Suprapubic skin (tissue), 4 donors: ENCODE data around the gene TUBB3. TPM values are rescaled to one million over a fixed set of nuclear protein-coding genes. Genes with fewer than 3 reads are reported as not detected.
A peak's percentile ranks its signal among the peaks of the same experiment; 100 is the strongest.

ENCODE experiments used
- DNase-seq, 2 donors: peaks; one replicate each; pipeline ENCODE4 v3.0.0-alpha.2; 2019; ENCODE audit warnings: low spot score in 2 of 2
- H3K27ac ChIP-seq: fragments of 200-600 bp; sonication (generic); one replicate; pipeline ENCODE4 v1.5.1; 2019
- H3K27me3 ChIP-seq: fragments of 200-600 bp; sonication (generic); one replicate; pipeline ENCODE4 v1.5.1; 2019
- H3K36me3 ChIP-seq: fragments of 200-600 bp; sonication (generic); one replicate; pipeline ENCODE4 v1.5.1; 2019
- H3K4me1 ChIP-seq: fragments of 200-600 bp; sonication (generic); one replicate; pipeline ENCODE4 v1.5.1; 2019
- H3K4me3 ChIP-seq: fragments of 200-600 bp; sonication (generic); one replicate; pipeline ENCODE4 v1.5.1; 2019; ENCODE audit warnings: mild to moderate bottlenecking
- H3K9me3 ChIP-seq: fragments of 200-600 bp; sonication (generic); one replicate; pipeline ENCODE4 v1.5.1; 2019
- EP300 ChIP-seq: sonication (generic); formaldehyde crosslinking; IDR thresholded peaks from one replicate; pipeline ENCODE4 v1.6.1; 2017; ENCODE audit warnings: antibody characterized with exemption
- POLR2A ChIP-seq, 2 donors: fragments of 450-650 bp; IDR thresholded peaks; one replicate each; pipeline ENCODE4 v1.6.1; 2017; ENCODE audit warnings: antibody characterized with exemption in 2 of 2, mild to moderate bottlenecking in 2 of 2, moderate library complexity in 2 of 2
- POLR2AphosphoS5 ChIP-seq, 3 donors: sonication (generic); formaldehyde crosslinking; IDR thresholded peaks; one replicate each; pipeline ENCODE4 v1.6.1; 2017; ENCODE audit warnings: antibody characterized with exemption in 3 of 3
- WGBS: methylation state at CpG from one replicate; pipeline ENCODE4 v1.1.5; 2018; 5-methylcytosine and 5-hydroxymethylcytosine counted together
- total RNA-seq, 4 donors: library from RNA; depleted of rRNA; stranded (reverse); fragments of >200 nt; gene quantifications; one replicate each; pipeline ENCODE4 v1.1.0, GENCODE V29; 2016
- TF ChIP-seq, protein P1 (sequence below), 2 donors: fragments of 200-600 bp in 1 of 2; fragments of 450-650 bp in 1 of 2; sonication (generic) in 1 of 2; IDR thresholded peaks; one replicate each; pipeline ENCODE4 v1.5.1; 2016 to 2019; ENCODE audit warnings: antibody characterized with exemption in 2 of 2, mild to moderate bottlenecking in 1 of 2, moderate library complexity in 1 of 2

TUBB3 gene
- total RNA-seq, 4 donors from 2014 or later: 1.2 to 9.2 (median 4.6) TPM

DNA sequence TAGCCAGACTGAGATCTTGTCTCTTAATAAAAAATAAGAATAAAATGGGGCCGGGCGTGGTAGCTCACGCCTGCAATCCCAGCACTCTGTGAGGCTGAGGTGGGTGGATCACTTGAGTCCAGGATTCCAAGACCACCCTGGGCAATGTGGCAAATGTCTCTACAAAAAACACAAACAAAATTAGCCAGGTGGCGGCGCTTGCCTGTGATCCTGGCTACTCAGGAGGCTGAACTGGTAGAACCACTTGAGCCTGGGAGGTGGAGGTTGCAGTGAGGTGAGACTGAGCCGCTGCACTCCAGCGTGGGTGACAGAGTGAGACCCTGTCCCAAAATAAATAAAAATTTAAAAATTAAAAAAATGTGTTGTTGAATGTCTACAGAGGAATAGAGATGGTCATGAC is 22.5 kb downstream of the TUBB3 start:
- no peaks in the 10 kb centered on the region for H3K9me3 ChIP-seq
- H3K27me3 ChIP-seq: peaks cover 4% of the 10 kb centered on the region
- no peak overlapping the region for H3K27ac ChIP-seq
- H3K36me3 ChIP-seq: no peaks in the 10 kb centered on the region
- DNase-seq: no peak
- peaks cover 35% of the 10 kb centered on the region for H3K4me1 ChIP-seq
- no peak for TF ChIP-seq POLR2AphosphoS5 (IDR thresholded peaks at IDR 0.05)
- no peak for TF ChIP-seq EP300
- TF ChIP-seq, protein P1, sequence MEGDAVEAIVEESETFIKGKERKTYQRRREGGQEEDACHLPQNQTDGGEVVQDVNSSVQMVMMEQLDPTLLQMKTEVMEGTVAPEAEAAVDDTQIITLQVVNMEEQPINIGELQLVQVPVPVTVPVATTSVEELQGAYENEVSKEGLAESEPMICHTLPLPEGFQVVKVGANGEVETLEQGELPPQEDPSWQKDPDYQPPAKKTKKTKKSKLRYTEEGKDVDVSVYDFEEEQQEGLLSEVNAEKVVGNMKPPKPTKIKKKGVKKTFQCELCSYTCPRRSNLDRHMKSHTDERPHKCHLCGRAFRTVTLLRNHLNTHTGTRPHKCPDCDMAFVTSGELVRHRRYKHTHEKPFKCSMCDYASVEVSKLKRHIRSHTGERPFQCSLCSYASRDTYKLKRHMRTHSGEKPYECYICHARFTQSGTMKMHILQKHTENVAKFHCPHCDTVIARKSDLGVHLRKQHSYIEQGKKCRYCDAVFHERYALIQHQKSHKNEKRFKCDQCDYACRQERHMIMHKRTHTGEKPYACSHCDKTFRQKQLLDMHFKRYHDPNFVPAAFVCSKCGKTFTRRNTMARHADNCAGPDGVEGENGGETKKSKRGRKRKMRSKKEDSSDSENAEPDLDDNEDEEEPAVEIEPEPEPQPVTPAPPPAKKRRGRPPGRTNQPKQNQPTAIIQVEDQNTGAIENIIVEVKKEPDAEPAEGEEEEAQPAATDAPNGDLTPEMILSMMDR (IDR thresholded peaks at IDR 0.05): peak in 1 of 2 donors; percentile 8
- H3K4me3 ChIP-seq: no peak overlapping the region
- WGBS: 61% methylated on average over 7 of the region's 7 CpGs

DNA sequence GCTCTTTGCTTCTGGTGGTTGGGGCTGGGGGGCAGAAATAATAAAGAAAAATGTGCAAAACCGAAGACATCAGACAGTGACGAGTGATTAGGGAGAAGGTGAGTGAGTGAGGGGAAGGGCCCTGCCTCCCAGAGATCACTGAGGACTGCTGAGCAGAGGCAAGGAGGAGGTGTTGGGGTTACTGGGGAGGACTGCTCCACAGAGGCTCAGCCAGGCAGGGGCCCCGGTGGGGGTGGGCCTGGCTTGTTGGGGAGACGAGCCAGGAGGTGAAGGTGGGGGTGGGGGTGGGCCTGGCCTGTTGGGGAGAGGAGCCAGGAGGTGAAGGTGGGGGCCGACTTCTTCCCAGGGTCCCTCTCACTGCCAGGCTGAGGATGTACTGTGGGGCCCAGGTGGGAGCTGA is 23.4 kb downstream of the TUBB3 start:
- H3K4me1 ChIP-seq: peaks cover 35% of the 10 kb centered on the region
- no peaks in the 10 kb centered on the region for H3K36me3 ChIP-seq
- TF ChIP-seq POLR2AphosphoS5 (IDR thresholded peaks at IDR 0.05): no peak
- no peak for TF ChIP-seq EP300
- TF ChIP-seq, protein P1 (IDR thresholded peaks at IDR 0.05): no peak
- TF ChIP-seq POLR2A (IDR thresholded peaks at IDR 0.05): no peak
- H3K27ac ChIP-seq: no peak overlapping the region
- H3K4me3 ChIP-seq: no peak overlapping the region
- H3K9me3 ChIP-seq: no peaks in the 10 kb centered on the region
- 62% methylated on average over 5 of the region's 5 CpGs for WGBS
- peaks cover 4% of the 10 kb centered on the region for H3K27me3 ChIP-seq
- no peak for DNase-seq

DNA sequence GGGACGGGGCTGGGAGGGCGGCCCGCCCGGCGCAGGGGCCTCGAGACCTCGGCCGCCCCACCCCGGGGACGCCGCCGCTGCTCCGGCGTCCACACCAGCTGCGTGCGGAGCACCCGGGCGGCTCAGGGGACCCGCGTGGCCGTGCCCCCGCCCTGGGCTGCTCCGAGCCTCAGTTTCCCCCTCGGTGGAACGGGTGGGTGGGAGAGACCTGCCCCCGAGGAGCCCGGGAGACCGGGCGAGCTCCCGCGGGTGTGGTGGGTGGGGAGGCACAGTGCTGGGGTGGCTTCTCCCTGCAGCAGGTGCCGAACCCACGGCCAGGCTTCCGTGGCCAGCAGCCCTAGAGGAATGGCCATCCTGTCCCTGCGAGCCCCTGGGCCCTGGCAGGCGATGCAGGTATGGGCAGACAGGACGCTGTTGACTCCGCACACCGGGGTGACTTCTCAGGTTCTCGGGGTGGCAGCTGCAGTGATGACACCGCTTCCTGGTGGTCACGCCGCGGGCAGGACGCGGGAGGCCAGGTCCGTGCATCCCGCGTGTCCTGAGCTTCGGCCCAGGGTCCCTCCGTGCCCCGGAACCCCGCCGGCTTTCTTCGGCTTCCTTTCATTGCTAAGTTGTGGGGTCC is 26.1 kb downstream of the TUBB3 start:
- peak overlapping the region; percentile 76 for H3K4me3 ChIP-seq
- TF ChIP-seq POLR2A (IDR thresholded peaks at IDR 0.05) (no peak), EP300 (no peak), POLR2AphosphoS5 (IDR thresholded peaks at IDR 0.05) (no peak)
- TF ChIP-seq, protein P1 (IDR thresholded peaks at IDR 0.05): no peak
- H3K27me3 ChIP-seq: peaks cover 4% of the 10 kb centered on the region
- H3K9me3 ChIP-seq: no peaks in the 10 kb centered on the region
- 66% methylated on average over 5 of the region's 55 CpGs for WGBS
- H3K36me3 ChIP-seq: no peaks in the 10 kb centered on the region
- H3K27ac ChIP-seq: no peak overlapping the region
- no peak for DNase-seq
- H3K4me1 ChIP-seq: peaks cover 35% of the 10 kb centered on the region

DNA sequence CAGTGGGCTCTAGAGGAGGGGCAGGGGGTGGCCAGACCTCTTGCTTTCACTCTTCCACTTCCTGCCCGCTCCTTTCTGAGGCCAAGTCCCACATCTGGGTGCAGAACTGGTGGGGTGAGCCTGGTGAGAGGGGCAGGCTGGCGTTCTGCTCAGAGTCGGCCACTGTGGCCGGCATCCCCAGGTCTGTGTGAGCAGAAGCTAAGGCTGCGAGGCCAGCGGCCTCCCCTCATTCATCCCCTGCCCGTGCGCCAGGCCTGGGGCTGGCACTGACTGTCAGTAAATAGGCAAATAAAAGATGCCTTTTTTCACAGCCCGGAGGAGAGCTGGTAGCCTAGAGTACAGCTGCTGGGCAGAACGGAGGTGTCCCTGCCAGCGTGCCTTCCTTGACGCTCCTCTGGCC is 26.6 kb downstream of the TUBB3 start:
- Histone ChIP-seq H3K4me1 (peaks cover 35% of the 10 kb centered on the region), H3K9me3 (no peaks in the 10 kb centered on the region), H3K27me3 (peaks cover under 1% of the 10 kb centered on the region), H3K4me3 (peak overlapping the region; percentile 76), H3K27ac (no peak overlapping the region), H3K36me3 (peaks cover 3% of the 10 kb centered on the region)
- WGBS: 75% methylated on average over 4 of the region's 12 CpGs
- DNase-seq: no peak
- TF ChIP-seq POLR2AphosphoS5 (IDR thresholded peaks at IDR 0.05) (no peak), EP300 (no peak), POLR2A (IDR thresholded peaks at IDR 0.05) (no peak)
- TF ChIP-seq, protein P1 (IDR thresholded peaks at IDR 0.05): no peak

DNA sequence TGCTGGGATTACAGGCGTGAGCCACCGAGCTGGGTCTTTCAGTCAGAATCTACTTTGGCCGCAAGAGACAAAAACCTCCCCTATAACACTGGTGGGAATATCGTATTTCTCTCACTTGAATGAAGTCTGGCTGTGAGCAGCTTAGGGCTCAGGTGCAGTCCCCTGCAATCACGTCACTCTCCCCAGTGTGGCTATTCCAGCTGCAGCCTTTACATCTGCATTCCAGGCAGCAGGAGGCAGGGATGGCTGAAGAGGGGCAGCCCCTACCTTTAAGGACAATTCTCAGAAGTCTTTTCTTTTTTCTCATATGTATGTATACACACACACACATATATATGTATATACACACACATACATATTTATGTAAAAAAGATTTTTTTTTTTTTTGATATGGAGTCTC is 28.4 kb downstream of the TUBB3 start:
- no peak for DNase-seq
- Histone ChIP-seq H3K4me3 (no peak overlapping the region), H3K36me3 (peaks cover 12% of the 10 kb centered on the region), H3K27ac (no peak overlapping the region), H3K27me3 (no peaks in the 10 kb centered on the region), H3K4me1 (peaks cover 24% of the 10 kb centered on the region), H3K9me3 (no peaks in the 10 kb centered on the region)
- TF ChIP-seq EP300: no peak
- TF ChIP-seq POLR2AphosphoS5 (IDR thresholded peaks at IDR 0.05): no peak
- TF ChIP-seq, protein P1 (IDR thresholded peaks at IDR 0.05): no peak
- TF ChIP-seq POLR2A (IDR thresholded peaks at IDR 0.05): no peak
- WGBS: 93% methylated on average over 5 of the region's 5 CpGs
